ENCODE measurements around the gene JDP2.
"Not testable (repeated sequence)": the region's sequence is repeated elsewhere in the genome, so short reads cannot be mapped to it uniquely, and the experiment has no call there.

JDP2 gene

GRCh38 chr14:75427482-75428229 is at the start of gene JDP2:
Gene JDP2 (plus strand): TSS chr14:75428022. CDS start chr14:75437921, 9,899 bp downstream.
- peak within 1 kb of the TSS; percentile 68 for H3K4me3 ChIP-seq (ENCODE audit: low read length)
- no peak for TF ChIP-seq ZNF274 (IDR thresholded peaks at IDR 0.05; ENCODE audit: low read depth, low read length)

- no peak overlapping the region for H3K4me3 ChIP-seq (ENCODE audit: low read length)
- no peak for TF ChIP-seq ZNF274 (IDR thresholded peaks at IDR 0.05; ENCODE audit: low read depth, low read length)
These were observed 48.4 kb upstream of the JDP2 start for GRCh38 chr14:75379246-75379929.

- no peak for TF ChIP-seq ZNF274 (IDR thresholded peaks at IDR 0.05; ENCODE audit: low read depth, low read length)
- no peak overlapping the region for H3K4me3 ChIP-seq (ENCODE audit: low read length)
These were observed 47.9 kb upstream of the JDP2 start for GRCh38 chr14:75379930-75380270.

GRCh38 chr14:75380656-75381055 is 47.2 kb upstream of the JDP2 start:
- TF ChIP-seq ZNF274 (IDR thresholded peaks at IDR 0.05; ENCODE audit: low read depth, low read length): no peak
- no peak overlapping the region for H3K4me3 ChIP-seq (ENCODE audit: low read length)

GRCh38 chr14:75381642-75382041 is 46.2 kb upstream of the JDP2 start:
- no peak for TF ChIP-seq ZNF274 (IDR thresholded peaks at IDR 0.05; ENCODE audit: low read depth, low read length)
- H3K4me3 ChIP-seq (ENCODE audit: low read length): no peak overlapping the region

GRCh38 chr14:75383219-75383618 is 44.6 kb upstream of the JDP2 start:
- not testable (repeated sequence) for H3K4me3 ChIP-seq (ENCODE audit: low read length)

GRCh38 chr14:75383721-75384120 is 44.1 kb upstream of the JDP2 start:
- TF ChIP-seq ZNF274 (IDR thresholded peaks at IDR 0.05; ENCODE audit: low read depth, low read length): no peak
- no peak overlapping the region for H3K4me3 ChIP-seq (ENCODE audit: low read length)

- no peak for TF ChIP-seq ZNF274 (IDR thresholded peaks at IDR 0.05; ENCODE audit: low read depth, low read length)
- H3K4me3 ChIP-seq (ENCODE audit: low read length): no peak overlapping the region
These were observed 38.1 kb upstream of the JDP2 start for GRCh38 chr14:75389679-75390078.

- no peak overlapping the region for H3K4me3 ChIP-seq (ENCODE audit: low read length)
- no peak for TF ChIP-seq ZNF274 (IDR thresholded peaks at IDR 0.05; ENCODE audit: low read depth, low read length)
These were observed 37.6 kb upstream of the JDP2 start for GRCh38 chr14:75390183-75390582.

GRCh38 chr14:75391953-75392352 is 35.9 kb upstream of the JDP2 start:
- no peak for TF ChIP-seq ZNF274 (IDR thresholded peaks at IDR 0.05; ENCODE audit: low read depth, low read length)
- no peak overlapping the region for H3K4me3 ChIP-seq (ENCODE audit: low read length)

GRCh38 chr14:75392686-75393641 is 34.9 kb upstream of the JDP2 start:
- no peak overlapping the region for H3K4me3 ChIP-seq (ENCODE audit: low read length)
- TF ChIP-seq ZNF274 (IDR thresholded peaks at IDR 0.05; ENCODE audit: low read depth, low read length): no peak

GRCh38 chr14:75393794-75394193 is 34.0 kb upstream of the JDP2 start:
- H3K4me3 ChIP-seq (ENCODE audit: low read length): no peak overlapping the region
- no peak for TF ChIP-seq ZNF274 (IDR thresholded peaks at IDR 0.05; ENCODE audit: low read depth, low read length)

GRCh38 chr14:75395862-75396261 is 32.0 kb upstream of the JDP2 start:
- no peak overlapping the region for H3K4me3 ChIP-seq (ENCODE audit: low read length)
- no peak for TF ChIP-seq ZNF274 (IDR thresholded peaks at IDR 0.05; ENCODE audit: low read depth, low read length)

GRCh38 chr14:75399321-75399720 is 28.5 kb upstream of the JDP2 start:
- no peak overlapping the region for H3K4me3 ChIP-seq (ENCODE audit: low read length)
- TF ChIP-seq ZNF274 (IDR thresholded peaks at IDR 0.05; ENCODE audit: low read depth, low read length): no peak
